B cell (primary cell): Measurements from ENCODE around the gene CRYBG2. TPM values are rescaled to one million over a fixed set of nuclear protein-coding genes. Genes with fewer than 3 reads are reported as not detected.
A peak's percentile ranks its signal among the peaks of the same experiment; 100 is the strongest.

ENCODE experiments used
- ATAC-seq: fragments of 200-7000 bp; cut with Tn5 transposase; one replicate; pipeline ENCODE4 v1.10.0; 2021; ENCODE audit warnings: low read depth, mild to moderate bottlenecking, moderate number of reproducible peaks, moderate library complexity
- CTCF ChIA-PET: fragments of 350-600 bp; sonication (Branson Sonifier 250); formaldehyde crosslinking; loops from one replicate; lab custom pipeline; 2021; ENCODE audit warnings: antibody characterized with exemption, inconsistent platforms; lab: Charles Lee
- POLR2A ChIA-PET: fragments of 350-600 bp; sonication (Branson Sonifier 250); formaldehyde crosslinking; loops from one replicate; lab custom pipeline; 2021; ENCODE audit warnings: antibody characterized with exemption; lab: Charles Lee
- DNase-seq: peaks from one replicate; pipeline ENCODE4 v3.0.0; 2013
- H2AFZ ChIP-seq: 2 replicates; pipeline ENCODE4 v1.6.1; 2012; ENCODE audit warnings: mild to moderate bottlenecking, low read depth, low read length; ENCODE audit not compliant: insufficient read depth, poor library complexity, severe bottlenecking
- H3K27ac ChIP-seq, 2 donors: 1 replicate in 1 of 2; 2 replicates in 1 of 2; pipeline ENCODE4 v1.5.1; 2012 to 2013; ENCODE audit warnings: low read length in 2 of 2, mild to moderate bottlenecking in 2 of 2, moderate library complexity in 1 of 2
- H3K27me3 ChIP-seq, 4 experiments: fragments of 200-600 bp in 1 of 4; sonication (generic) in 1 of 4; replicated peaks in 1 of 4; 1 replicate in 2 of 4; 2 replicates in 2 of 4; pipeline versions ENCODE4 v1.6.1 to v1.7.0; 2013 to 2016; ENCODE audit warnings: low read length in 3 of 4, mild to moderate bottlenecking in 2 of 4, mixed read lengths in 1 of 4, moderate library complexity in 1 of 4; ENCODE audit not compliant: insufficient read depth in 4 of 4, control insufficient read depth in 3 of 4; ENCODE audit errors: control extremely low read depth in 1 of 4
- H3K36me3 ChIP-seq, 2 experiments: replicated peaks in 1 of 2; 1 replicate in 1 of 2; 2 replicates in 1 of 2; pipeline versions ENCODE4 v1.6.1 to v1.7.1; 2013; ENCODE audit warnings: low read length in 1 of 2; ENCODE audit not compliant: insufficient read depth in 2 of 2, control insufficient read depth in 1 of 2; ENCODE audit errors: control extremely low read depth in 1 of 2, extremely low read depth in 1 of 2
- H3K4me1 ChIP-seq, 2 donors: fragments of 200-600 bp in 1 of 2; sonication (generic) in 1 of 2; 1 replicate in 1 of 2; 2 replicates in 1 of 2; pipeline versions ENCODE4 v1.5.1 to v1.6.1; 2013 to 2017; ENCODE audit warnings: low read length in 2 of 2; ENCODE audit not compliant: control insufficient read depth in 2 of 2, insufficient read depth in 2 of 2
- H3K4me2 ChIP-seq: replicated peaks from 2 replicates; pipeline ENCODE3; 2012; ENCODE audit warnings: mild to moderate bottlenecking, low read depth, low read length; ENCODE audit not compliant: poor library complexity, severe bottlenecking
- H3K4me3 ChIP-seq, 5 experiments: fragments of 200-600 bp in 1 of 5; sonication (generic) in 1 of 5; 1 replicate in 3 of 5; 2 replicates in 2 of 5; pipeline versions ENCODE4 v1.5.1 to v1.7.0; 2011 to 2016; ENCODE audit warnings: low read length in 4 of 5, mild to moderate bottlenecking in 4 of 5, low read depth in 2 of 5, control low read depth in 1 of 5, moderate library complexity in 1 of 5; ENCODE audit not compliant: insufficient read depth in 1 of 5; ENCODE audit errors: control extremely low read depth in 1 of 5, extremely low read depth in 1 of 5
- H3K79me2 ChIP-seq: fragments of 200-600 bp; sonication (generic); one replicate; pipeline ENCODE4 v1.6.0; 2016; ENCODE audit warnings: low read length; ENCODE audit not compliant: control insufficient read depth, insufficient read depth
- H3K9ac ChIP-seq: fragments of 200-600 bp; sonication (generic); 2 replicates; pipeline ENCODE4 v1.6.1; 2017; ENCODE audit warnings: mild to moderate bottlenecking, low read length, moderate library complexity
- H3K9me3 ChIP-seq, 3 donors: one replicate each; pipeline versions ENCODE4 v1.6.1 to v1.7.1; 2013; ENCODE audit warnings: low read length in 2 of 3; ENCODE audit not compliant: control insufficient read depth in 2 of 3, insufficient read depth in 1 of 3; ENCODE audit errors: control extremely low read depth in 1 of 3
- H4K20me1 ChIP-seq: 2 replicates; pipeline ENCODE4 v1.6.0; 2012; ENCODE audit warnings: mild to moderate bottlenecking, low read length; ENCODE audit not compliant: insufficient read depth, control insufficient read depth, poor library complexity, severe bottlenecking
- H3K27ac Mint-ChIP-seq: one replicate; pipeline ENCODE4 v1.8.0; 2021; ENCODE audit warnings: mixed read lengths
- H3K27me3 Mint-ChIP-seq: one replicate; pipeline ENCODE4 v1.8.0; 2021; ENCODE audit warnings: mixed read lengths
- H3K4me1 Mint-ChIP-seq: one replicate; pipeline ENCODE4 v1.8.0; 2021; ENCODE audit warnings: mixed read lengths
- H3K4me3 Mint-ChIP-seq: one replicate; pipeline ENCODE4 v1.8.0; 2021; ENCODE audit warnings: mixed read lengths
- H3K9me3 Mint-ChIP-seq: one replicate; pipeline ENCODE4 v1.8.0; 2022; ENCODE audit warnings: mixed read lengths; ENCODE audit not compliant: insufficient read depth
- CTCF ChIP-seq: fragments of 200-600 bp; IDR thresholded peaks from one replicate; pipeline ENCODE4 v1.8.0; 2022; ENCODE audit warnings: antibody characterized with exemption, mild to moderate bottlenecking
- EZH2 ChIP-seq: IDR thresholded peaks from 2 replicates; pipeline ENCODE4 v1.6.1; 2012; ENCODE audit warnings: borderline replicate concordance, low read depth, mild to moderate bottlenecking, moderate library complexity, low read length; ENCODE audit not compliant: insufficient read depth, poor library complexity, severe bottlenecking
- WGBS: methylation state at CpG from one replicate; pipeline ENCODE4 v1.1.5; 2013; ENCODE audit warnings: missing lambda C conversion rate; ENCODE audit not compliant: insufficient coverage; 5-methylcytosine and 5-hydroxymethylcytosine counted together
- intact Hi-C: fragments of 100-400 bp; cut with micrococcal nuclease; formaldehyde crosslinking; loops from one replicate; pipeline ENCODE4 v1.10.0; 2022
- polyA plus RNA-seq: library from polyadenylated mRNA; depleted of rRNA; stranded (reverse); fragments of >200 nt; gene quantifications from 2 replicates; pipeline ENCODE4 v1.2.3, GENCODE V29; 2012
- total RNA-seq, 2 donors: library from RNA; stranded (reverse); fragments of 120-200 nt in 1 of 2; gene quantifications; 1 replicate in 1 of 2; 2 replicates in 1 of 2; pipeline versions ENCODE4 v1.2.3 to v1.2.4, GENCODE V29; 2013 to 2022

The CRYBG2 gene
- total and polyA plus RNA-seq, 2 donors (not counting 1 experiment from before 2014, with no cell fraction given), result 3.3 to 5.3 TPM

DNA sequence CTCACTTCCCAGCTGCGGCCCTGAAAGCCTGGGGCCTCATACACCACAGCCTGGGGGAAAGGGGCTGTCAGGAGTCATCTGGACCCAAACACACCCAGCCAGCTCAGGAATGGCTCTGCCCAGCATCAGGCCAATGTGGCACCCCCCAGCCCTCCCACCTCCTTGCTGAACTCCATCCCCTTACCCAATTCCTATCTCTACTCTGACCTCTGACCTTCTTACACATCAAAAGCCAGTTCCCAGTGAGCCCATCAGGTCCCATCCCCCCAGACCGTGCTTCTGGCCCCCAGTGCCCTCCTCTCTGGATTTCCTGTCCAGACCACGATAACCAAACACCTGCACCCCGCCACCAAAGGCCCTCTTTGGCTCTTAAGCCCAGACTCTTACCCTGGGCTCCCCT, 16.3 kb downstream of the CRYBG2 start:
- Mint-ChIP-seq H3K4me1 (peaks cover 13% of the 10 kb centered on the region), H3K9me3 (no peaks in the 10 kb centered on the region), H3K27ac (no peak overlapping the region), H3K27me3 (no peaks in the 10 kb centered on the region), H3K4me3 (peak overlapping the region; percentile 49)
- Histone ChIP-seq H3K27ac (no peak overlapping the region), H4K20me1 (no peaks in the 10 kb centered on the region), H3K4me3 (no peak overlapping the region), H3K9ac (no peak overlapping the region), H3K9me3 (no peaks in the 10 kb centered on the region), H3K4me2 (no peak overlapping the region), H3K4me1 (peaks cover 8 to 14% of the 10 kb centered on the region in 2 donors), H2AFZ (no peak overlapping the region), H3K27me3 (no peaks in the 10 kb centered on the region), H3K79me2 (no peaks in the 10 kb centered on the region), H3K36me3 (no peaks in the 10 kb centered on the region)
- no peak for DNase-seq
- 40% methylated on average over 4 of the region's 4 CpGs for WGBS
- ATAC-seq, result no peak
- TF ChIP-seq CTCF (no peak), EZH2 (no peak)
- CTCF ChIA-PET, result interaction anchor here (1.1 to 2.0 kb wide), 3 partner anchors 26 to 61 kb away, joined by 3 to 6 read pairs (median 3); no protein-coding TSS in a partner anchor
- intact Hi-C loops, result no loop called here
- POLR2A ChIA-PET, result no interaction called here

GRCh38 chr1:26337206-26337535, 16.8 kb downstream of the CRYBG2 start:
- ChIA-PET CTCF (interaction anchor here (0.6 to 2.2 kb wide), 4 partner anchors 25 to 103 kb away, joined by 3 to 6 read pairs (median 3); partner anchors contain the start of gene CEP85), POLR2A (interaction anchor here (0.7 to 1.1 kb wide), 2 partner anchors 15 to 53 kb away, joined by 3 to 4 read pairs; no protein-coding TSS in a partner anchor)
- intact Hi-C loops, result no loop called here
- no peaks in the 10 kb centered on the region for H3K36me3 ChIP-seq
- H3K4me1 Mint-ChIP-seq, result peaks cover 13% of the 10 kb centered on the region
- WGBS, result 98% methylated on average over 6 of the region's 7 CpGs
- DNase-seq, result no peak
- peak overlapping the region; percentile 61 for H3K27ac Mint-ChIP-seq
- H3K9me3 ChIP-seq, result no peaks in the 10 kb centered on the region
- H3K4me3 Mint-ChIP-seq, result peak overlapping the region; percentile 95
- no peaks in the 10 kb centered on the region for H3K27me3 Mint-ChIP-seq
- H3K27me3 ChIP-seq, result no peaks in the 10 kb centered on the region
- peak overlapping the region; percentile 82 for H2AFZ ChIP-seq
- H4K20me1 ChIP-seq, result no peaks in the 10 kb centered on the region
- H3K9ac ChIP-seq, result no peak overlapping the region
- no peaks in the 10 kb centered on the region for H3K79me2 ChIP-seq
- TF ChIP-seq EZH2 (no peak), CTCF (no peak)
- H3K9me3 Mint-ChIP-seq, result no peaks in the 10 kb centered on the region
- H3K4me1 ChIP-seq, result peaks cover 8 to 14% of the 10 kb centered on the region in 2 donors
- H3K27ac ChIP-seq, result no peak overlapping the region
- no peak overlapping the region for H3K4me3 ChIP-seq
- ATAC-seq, result no peak
- peak overlapping the region; percentile 93 for H3K4me2 ChIP-seq
